HUES64 (cell line): Measurements from ENCODE around the gene ANKRD26. TPM values are rescaled to one million over a fixed set of nuclear protein-coding genes. Genes with fewer than 3 reads are reported as not detected.

ENCODE experiments used
- H3K27ac ChIP-seq: 2 replicates; pipeline ENCODE4 v1.7.0; 2013; ENCODE audit warnings: low read depth, low read length, inconsistent platforms
- H3K27me3 ChIP-seq: 2 replicates; pipeline ENCODE4 v1.6.1; 2013; ENCODE audit warnings: mild to moderate bottlenecking, low read length; ENCODE audit not compliant: insufficient read depth
- H3K36me3 ChIP-seq: 2 replicates; pipeline ENCODE4 v1.6.1; 2013; ENCODE audit warnings: mild to moderate bottlenecking, low read length; ENCODE audit not compliant: insufficient read depth
- H3K4me1 ChIP-seq: 2 replicates; pipeline ENCODE4 v1.6.1; 2013; ENCODE audit warnings: mild to moderate bottlenecking, low read length, moderate library complexity; ENCODE audit not compliant: insufficient read depth
- H3K4me3 ChIP-seq: 2 replicates; pipeline ENCODE4 v1.5.1; 2013; ENCODE audit warnings: mild to moderate bottlenecking, low read length, moderate library complexity
- H3K9ac ChIP-seq: 2 replicates; pipeline ENCODE4 v1.6.1; 2013; ENCODE audit warnings: mild to moderate bottlenecking, low read depth, low read length
- H3K9me3 ChIP-seq: 2 replicates; pipeline ENCODE4 v1.6.1; 2013; ENCODE audit warnings: low read depth, low read length; ENCODE audit not compliant: insufficient read depth
- WGBS: fragments of 150-250, 120-280 bp; methylation state at CpG from one replicate; pipeline ENCODE4 v1.1.7; 2013; ENCODE audit warnings: missing lambda C conversion rate; 5-methylcytosine and 5-hydroxymethylcytosine counted together
- polyA plus RNA-seq, 2 experiments: library from polyadenylated mRNA; stranded (reverse); fragments of 50-300 nt; gene quantifications; one replicate each; pipeline ENCODE4 v1.2.3, GENCODE V29; 2013

The ANKRD26 gene
- 5.6 TPM for polyA plus RNA-seq (2013, experiment 1 of 2)
- 6.6 TPM for polyA plus RNA-seq (2013, experiment 2 of 2)

GRCh38 chr10:27099916-27100812 is at the start of gene ANKRD26:
Gene ANKRD26 (minus strand): TSS chr10:27100494. CDS start chr10:27100326, 168 bp downstream.
- Histone ChIP-seq H3K9ac (peak within 1 kb of the TSS; percentile 80), H3K36me3 (no peaks in the 10 kb centered on the region; the same call in 1 of the 2 replicates), H3K27ac (peak within 1 kb of the TSS; percentile 76), H3K9me3 (no peaks in the 10 kb centered on the region), H3K4me3 (peak within 1 kb of the TSS; percentile 81), H3K27me3 (no peaks in the 10 kb centered on the region), H3K4me1 (no peaks in the 10 kb centered on the region)
- 1% methylated on average over 65 of the region's 65 CpGs for WGBS

- Histone ChIP-seq H3K27ac (no peak overlapping the region), H3K9me3 (no peaks in the 10 kb centered on the region), H3K4me3 (no peak overlapping the region), H3K9ac (no peak overlapping the region), H3K4me1 (peaks cover 17% of the 10 kb centered on the region), H3K36me3 (peaks cover 70% of the 10 kb centered on the region), H3K27me3 (no peaks in the 10 kb centered on the region)
- WGBS: 95% methylated on average over 5 of the region's 5 CpGs
Observed at GRCh38 chr10:27147701-27148100, 47.4 kb upstream of the ANKRD26 start.

- H3K27me3 ChIP-seq: no peaks in the 10 kb centered on the region
- H3K9me3 ChIP-seq: no peaks in the 10 kb centered on the region
- H3K36me3 ChIP-seq: peaks cover 84% of the 10 kb centered on the region
- H3K4me1 ChIP-seq: peaks cover 9% of the 10 kb centered on the region; the same call in 1 of the 2 replicates
- H3K9ac ChIP-seq: no peak overlapping the region
- peak overlapping the region; percentile 1; the same call in 1 of the 2 replicates for H3K27ac ChIP-seq
- no peak overlapping the region for H3K4me3 ChIP-seq
Observed at GRCh38 chr10:27145937-27146336, 45.6 kb upstream of the ANKRD26 start.

- peaks cover 97% of the 10 kb centered on the region for H3K36me3 ChIP-seq
- no peak overlapping the region for H3K27ac ChIP-seq
Observed at GRCh38 chr10:27143686-27144085, 43.4 kb upstream of the ANKRD26 start.

GRCh38 chr10:27138277-27138676 is 38.0 kb upstream of the ANKRD26 start:
- WGBS: 100% methylated on average over 3 of the region's 3 CpGs
- H3K27ac ChIP-seq: no peak overlapping the region
- no peak overlapping the region for H3K4me3 ChIP-seq
- peaks cover 94% of the 10 kb centered on the region for H3K36me3 ChIP-seq
- H3K9me3 ChIP-seq: no peaks in the 10 kb centered on the region
- no peaks in the 10 kb centered on the region for H3K4me1 ChIP-seq
- no peaks in the 10 kb centered on the region for H3K27me3 ChIP-seq
- H3K9ac ChIP-seq: no peak overlapping the region

More at GRCh38 chr10:27143686-27144085, 43.4 kb upstream of the ANKRD26 start:
- WGBS: 100% methylated on average over 1 of the region's 1 CpG
- Histone ChIP-seq H3K9ac (no peak overlapping the region), H3K4me1 (peaks cover 9% of the 10 kb centered on the region; the same call in 1 of the 2 replicates), H3K27me3 (no peaks in the 10 kb centered on the region), H3K9me3 (no peaks in the 10 kb centered on the region), H3K4me3 (no peak overlapping the region)

GRCh38 chr10:27134371-27134770 is 34.1 kb upstream of the ANKRD26 start:
- 92% methylated on average over 2 of the region's 3 CpGs for WGBS
- Histone ChIP-seq H3K27ac (no peak overlapping the region), H3K9me3 (no peaks in the 10 kb centered on the region), H3K4me1 (no peaks in the 10 kb centered on the region), H3K9ac (no peak overlapping the region), H3K27me3 (no peaks in the 10 kb centered on the region), H3K4me3 (no peak overlapping the region), H3K36me3 (peaks cover 96% of the 10 kb centered on the region)

GRCh38 chr10:27108165-27108564 is 7.9 kb upstream of the ANKRD26 start:
- H3K9me3 ChIP-seq: no peaks in the 10 kb centered on the region
- H3K9ac ChIP-seq: no peak overlapping the region
- H3K36me3 ChIP-seq: peaks cover 44% of the 10 kb centered on the region
- WGBS: 93% methylated on average over 2 of the region's 3 CpGs
- H3K27ac ChIP-seq: no peak overlapping the region
- no peak overlapping the region for H3K4me3 ChIP-seq
- H3K4me1 ChIP-seq: no peaks in the 10 kb centered on the region
- no peaks in the 10 kb centered on the region for H3K27me3 ChIP-seq

- 90% methylated on average over 5 of the region's 5 CpGs for WGBS
Observed at GRCh38 chr10:27104919-27105318, 4.6 kb upstream of the ANKRD26 start.

GRCh38 chr10:27100813-27101347 is 586 bp upstream of the ANKRD26 start:
- H3K36me3 ChIP-seq: no peaks in the 10 kb centered on the region
- WGBS: 84% methylated on average over 14 of the region's 14 CpGs
- H3K4me3 ChIP-seq: peak overlapping the region; percentile 81
- no peaks in the 10 kb centered on the region for H3K4me1 ChIP-seq
- no peak overlapping the region for H3K27ac ChIP-seq
- peak overlapping the region; percentile 50 for H3K9ac ChIP-seq
- no peaks in the 10 kb centered on the region for H3K9me3 ChIP-seq
- H3K27me3 ChIP-seq: no peaks in the 10 kb centered on the region

More at GRCh38 chr10:27104919-27105318, 4.6 kb upstream of the ANKRD26 start:
- H3K4me1 ChIP-seq: no peaks in the 10 kb centered on the region
- no peak overlapping the region for H3K4me3 ChIP-seq
- no peaks in the 10 kb centered on the region for H3K27me3 ChIP-seq
- H3K9ac ChIP-seq: no peak overlapping the region
- H3K36me3 ChIP-seq: peaks cover 12% of the 10 kb centered on the region
- no peaks in the 10 kb centered on the region for H3K9me3 ChIP-seq
- H3K27ac ChIP-seq: no peak overlapping the region

GRCh38 chr10:27099448-27099847 is 846 bp downstream of the ANKRD26 start:
- Histone ChIP-seq H3K27ac (no peak overlapping the region; the same call in 1 of the 2 replicates), H3K4me3 (peak overlapping the region; percentile 81), H3K9me3 (no peaks in the 10 kb centered on the region), H3K9ac (peak overlapping the region; percentile 80), H3K27me3 (no peaks in the 10 kb centered on the region), H3K4me1 (no peaks in the 10 kb centered on the region), H3K36me3 (peaks cover 2% of the 10 kb centered on the region; the same call in 1 of the 2 replicates)
- WGBS: 50% methylated on average over 4 of the region's 11 CpGs
